ENCODE data around the gene PBRM1.

GRCh38 chr3:52551118-52551517 is 134.6 kb downstream of the PBRM1 start:
- TF ChIP-seq CTCF (IDR thresholded peaks at IDR 0.05) (no peak), POLR2A (IDR thresholded peaks at IDR 0.05) (no peak)
